HFFc6 (cell line): Measurements from ENCODE around the gene PRR18. TPM values are rescaled to one million over a fixed set of nuclear protein-coding genes. Genes with fewer than 3 reads are reported as not detected.

Experiments
- DNase-seq: peaks from one replicate; pipeline ENCODE4 v3.0.0-alpha.2; 2018
- H3K27ac Mint-ChIP-seq: 2 replicates; pipeline ENCODE4 v1.8.0; 2020; ENCODE audit warnings: mild to moderate bottlenecking, mixed read lengths
- H3K27me3 Mint-ChIP-seq: 2 replicates; pipeline ENCODE4 v1.8.0; 2021; ENCODE audit warnings: mild to moderate bottlenecking, moderate library complexity, mixed read lengths; ENCODE audit not compliant: insufficient read depth
- H3K36me3 Mint-ChIP-seq: 2 replicates; pipeline ENCODE4 v1.8.0; 2021; ENCODE audit warnings: low read depth, mixed read lengths
- H3K4me1 Mint-ChIP-seq: 2 replicates; pipeline ENCODE4 v1.8.0; 2020; ENCODE audit warnings: low read depth, mixed read lengths
- H3K4me3 Mint-ChIP-seq: 2 replicates; pipeline ENCODE4 v1.8.0; 2020; ENCODE audit warnings: mild to moderate bottlenecking, moderate library complexity, mixed read lengths
- H3K9me3 Mint-ChIP-seq: 2 replicates; pipeline ENCODE4 v1.8.0; 2020; ENCODE audit warnings: mild to moderate bottlenecking, mixed read lengths
- total RNA-seq, 6 experiments: library from RNA; stranded (reverse); fragmentation: NEBNext Ultra II Directional; extraction: Animal tissue kit (Norgen Biotek cat#: 25700); gene quantifications; 2 replicates in 1 of 6; 3 replicates in 5 of 6; pipeline ENCODE4 v1.2.3, GENCODE V29; 2021
- TF ChIP-seq, protein P1 (sequence below): fragments of 200-600 bp; sonication (generic); IDR thresholded peaks from 2 replicates; pipeline ENCODE4 v1.5.0; 2021; ENCODE audit warnings: antibody characterized with exemption, mild to moderate bottlenecking

PRR18 gene
- total RNA-seq, 6 experiments from 2014 or later = not detected

DNA sequence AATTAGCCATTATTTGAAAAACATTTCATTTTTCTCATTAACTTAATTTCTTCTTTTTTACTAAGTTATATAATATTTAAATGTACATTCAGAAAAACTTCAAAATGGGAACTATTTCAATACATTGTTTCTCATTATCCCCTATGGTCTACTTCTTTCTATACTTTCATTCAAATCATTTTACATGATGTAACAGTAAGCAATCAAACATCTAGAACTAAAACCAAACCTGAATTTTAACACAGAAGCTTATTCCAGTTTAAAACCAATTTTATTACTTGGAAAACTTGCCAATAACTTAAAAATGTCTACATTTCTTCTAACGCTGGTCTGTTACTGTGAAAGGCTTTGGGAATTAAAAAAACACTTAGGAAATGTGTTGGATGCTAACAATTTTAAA is 4.6 kb upstream of the PRR18 start:
- DNase-seq = no peak
- no peak overlapping the region for H3K4me3 Mint-ChIP-seq
- H3K9me3 Mint-ChIP-seq = no peaks in the 10 kb centered on the region
- H3K4me1 Mint-ChIP-seq = no peaks in the 10 kb centered on the region
- peaks cover 14% of the 10 kb centered on the region for H3K27me3 Mint-ChIP-seq
- no peak overlapping the region for H3K27ac Mint-ChIP-seq
- TF ChIP-seq, protein P1, sequence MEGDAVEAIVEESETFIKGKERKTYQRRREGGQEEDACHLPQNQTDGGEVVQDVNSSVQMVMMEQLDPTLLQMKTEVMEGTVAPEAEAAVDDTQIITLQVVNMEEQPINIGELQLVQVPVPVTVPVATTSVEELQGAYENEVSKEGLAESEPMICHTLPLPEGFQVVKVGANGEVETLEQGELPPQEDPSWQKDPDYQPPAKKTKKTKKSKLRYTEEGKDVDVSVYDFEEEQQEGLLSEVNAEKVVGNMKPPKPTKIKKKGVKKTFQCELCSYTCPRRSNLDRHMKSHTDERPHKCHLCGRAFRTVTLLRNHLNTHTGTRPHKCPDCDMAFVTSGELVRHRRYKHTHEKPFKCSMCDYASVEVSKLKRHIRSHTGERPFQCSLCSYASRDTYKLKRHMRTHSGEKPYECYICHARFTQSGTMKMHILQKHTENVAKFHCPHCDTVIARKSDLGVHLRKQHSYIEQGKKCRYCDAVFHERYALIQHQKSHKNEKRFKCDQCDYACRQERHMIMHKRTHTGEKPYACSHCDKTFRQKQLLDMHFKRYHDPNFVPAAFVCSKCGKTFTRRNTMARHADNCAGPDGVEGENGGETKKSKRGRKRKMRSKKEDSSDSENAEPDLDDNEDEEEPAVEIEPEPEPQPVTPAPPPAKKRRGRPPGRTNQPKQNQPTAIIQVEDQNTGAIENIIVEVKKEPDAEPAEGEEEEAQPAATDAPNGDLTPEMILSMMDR = no peak
- H3K36me3 Mint-ChIP-seq = no peaks in the 10 kb centered on the region

DNA sequence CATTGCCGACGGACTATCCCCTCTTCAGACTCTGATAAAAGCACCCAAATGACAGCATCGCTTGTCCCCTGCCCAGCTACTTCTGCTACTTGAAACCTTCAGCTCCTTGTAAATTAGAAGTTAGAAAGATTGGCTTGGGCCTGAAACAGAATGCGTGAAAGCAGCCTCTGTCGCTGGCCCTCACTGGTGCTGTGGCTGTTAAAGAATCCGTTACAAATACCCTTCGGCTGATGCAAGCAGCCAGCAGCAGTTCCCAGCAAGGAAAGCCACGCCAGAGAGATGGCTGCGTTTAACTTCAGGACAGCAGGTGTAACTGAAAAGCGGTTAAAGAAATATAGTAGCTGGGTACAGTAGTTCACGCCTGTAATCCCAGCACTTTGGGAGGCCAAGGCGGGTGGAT is 2.4 kb upstream of the PRR18 start:
- H3K4me3 Mint-ChIP-seq = no peak overlapping the region
- no peak for DNase-seq
- no peaks in the 10 kb centered on the region for H3K36me3 Mint-ChIP-seq
- no peaks in the 10 kb centered on the region for H3K9me3 Mint-ChIP-seq
- TF ChIP-seq, protein P1 = no peak
- H3K4me1 Mint-ChIP-seq = no peaks in the 10 kb centered on the region
- peaks cover 24% of the 10 kb centered on the region for H3K27me3 Mint-ChIP-seq
- no peak overlapping the region for H3K27ac Mint-ChIP-seq

DNA sequence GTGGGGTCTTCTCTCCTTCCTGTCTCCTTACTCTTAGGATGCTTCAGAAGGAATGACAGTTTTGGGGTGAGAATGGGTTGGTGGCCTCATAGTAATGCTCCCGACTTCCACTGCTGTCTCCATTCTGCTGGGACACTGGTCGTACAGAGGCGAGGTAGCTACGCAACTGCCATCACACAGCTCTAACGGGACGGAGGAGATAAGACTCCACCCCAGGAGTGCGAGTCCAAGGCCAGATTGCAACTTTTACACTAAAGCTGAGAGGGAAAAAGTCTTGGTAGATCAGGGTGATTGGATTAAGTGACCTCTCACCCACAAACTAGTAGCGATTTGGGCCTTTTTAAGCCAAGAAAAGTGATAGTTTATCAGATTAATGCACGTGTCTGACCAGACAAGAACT is 1.8 kb upstream of the PRR18 start:
- Mint-ChIP-seq H3K4me1 (no peaks in the 10 kb centered on the region), H3K27ac (no peak overlapping the region), H3K4me3 (no peak overlapping the region), H3K27me3 (peaks cover 27% of the 10 kb centered on the region), H3K36me3 (no peaks in the 10 kb centered on the region), H3K9me3 (no peaks in the 10 kb centered on the region)
- DNase-seq = no peak
- TF ChIP-seq, protein P1 = no peak

DNA sequence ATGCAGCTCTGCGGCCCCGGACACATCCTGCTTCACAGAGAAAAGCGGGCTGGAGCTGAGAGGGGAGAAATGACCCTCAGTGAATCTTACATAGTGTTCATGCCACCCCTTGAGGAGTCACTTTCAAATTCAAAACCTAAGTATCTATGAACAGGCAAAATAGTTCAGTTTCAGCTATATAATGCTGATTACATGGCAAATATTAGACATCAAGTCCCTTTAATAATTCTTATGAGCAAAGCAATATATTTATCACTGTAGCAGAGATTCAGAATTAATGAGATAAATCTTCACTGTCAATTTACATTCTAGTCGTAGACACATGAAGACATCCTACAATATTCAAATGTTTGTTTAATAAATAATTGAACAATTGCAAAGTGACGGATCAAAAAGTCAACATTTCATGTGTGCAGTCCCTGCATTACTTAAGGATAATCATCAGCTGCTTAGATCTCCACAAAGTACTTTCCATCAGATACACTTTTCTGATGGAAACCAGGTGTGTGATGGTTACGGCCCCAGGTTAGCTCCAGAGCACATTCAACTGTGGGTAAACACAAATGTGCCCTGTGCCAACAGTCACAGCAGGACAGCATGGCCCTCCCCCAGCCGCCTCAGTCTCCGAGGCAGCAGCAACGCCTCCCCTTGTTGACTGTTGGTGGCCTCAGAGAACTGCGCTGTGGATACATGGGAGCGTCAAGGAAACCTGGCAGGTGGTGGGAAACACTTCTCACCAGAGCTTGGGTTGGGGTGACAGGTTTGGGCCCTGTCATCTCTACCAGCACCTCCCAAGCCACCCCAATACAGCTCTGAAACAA is 787 bp upstream of the PRR18 start:
- Mint-ChIP-seq H3K4me3 (no peak overlapping the region), H3K4me1 (no peaks in the 10 kb centered on the region), H3K27ac (no peak overlapping the region), H3K27me3 (peaks cover 29% of the 10 kb centered on the region), H3K9me3 (no peaks in the 10 kb centered on the region), H3K36me3 (no peaks in the 10 kb centered on the region)
- TF ChIP-seq, protein P1 = no peak
- DNase-seq = no peak

DNA sequence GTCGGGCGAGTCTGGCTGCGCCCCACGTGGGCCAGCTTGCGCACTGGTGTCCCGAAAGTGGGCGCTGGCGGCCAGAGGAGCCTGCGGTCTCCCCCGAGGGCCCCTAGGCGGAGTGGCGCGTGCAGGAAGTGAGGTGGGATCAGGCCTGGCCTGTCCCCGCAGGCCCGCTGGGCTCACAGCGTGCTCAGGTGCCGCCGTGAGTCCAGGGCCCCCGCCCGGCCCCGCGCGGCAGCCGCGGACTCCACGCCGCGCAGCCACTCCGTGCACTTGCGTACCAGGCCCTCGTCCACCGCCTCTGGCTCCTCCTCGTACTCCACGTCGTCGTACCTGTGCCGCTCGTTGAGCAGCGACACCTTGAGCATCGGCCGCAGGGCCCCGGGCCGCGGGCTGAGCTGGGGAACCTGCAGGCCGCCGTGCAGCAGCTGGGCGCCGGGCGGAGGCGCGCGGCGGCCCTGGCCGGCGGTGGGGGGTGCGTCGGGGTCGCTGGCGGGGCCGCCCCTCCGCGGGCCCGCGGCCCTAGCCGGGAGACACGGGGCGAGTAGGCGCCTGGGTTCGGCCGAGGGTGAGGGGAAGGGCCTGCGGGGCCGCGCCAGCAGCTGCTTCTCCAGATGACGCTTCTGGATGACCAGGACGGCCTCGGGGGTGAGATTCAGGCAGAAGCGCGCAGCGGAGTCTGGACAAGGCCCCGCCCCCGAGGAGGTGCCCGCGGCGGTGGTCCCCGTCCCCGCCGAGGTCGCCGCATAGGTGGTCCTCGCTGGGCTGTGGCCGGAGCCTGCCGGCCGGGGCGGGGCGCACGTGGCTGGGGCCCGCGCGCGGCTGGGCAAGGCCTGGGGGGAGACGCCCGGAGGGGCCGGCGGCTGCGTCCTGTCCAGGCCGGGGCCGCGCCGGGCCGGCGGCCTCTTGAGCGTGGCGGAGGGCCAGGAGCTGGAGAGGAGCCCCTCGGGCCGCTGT is 835 bp downstream of the PRR18 start:
- no peak overlapping the region for H3K27ac Mint-ChIP-seq
- H3K27me3 Mint-ChIP-seq = peaks cover 29% of the 10 kb centered on the region
- no peak overlapping the region for H3K4me3 Mint-ChIP-seq
- no peaks in the 10 kb centered on the region for H3K9me3 Mint-ChIP-seq
- no peak for DNase-seq
- H3K36me3 Mint-ChIP-seq = no peaks in the 10 kb centered on the region
- TF ChIP-seq, protein P1 = no peak
- H3K4me1 Mint-ChIP-seq = no peaks in the 10 kb centered on the region
